HUES64 (cell line): Measurements from ENCODE around the gene CDH13.

Experiments
- H3K27ac ChIP-seq: 2 replicates; pipeline ENCODE4 v1.7.0; 2013; ENCODE audit warnings: low read depth, low read length, inconsistent platforms
- H3K27me3 ChIP-seq: 2 replicates; pipeline ENCODE4 v1.6.1; 2013; ENCODE audit warnings: mild to moderate bottlenecking, low read length; ENCODE audit not compliant: insufficient read depth
- H3K36me3 ChIP-seq: 2 replicates; pipeline ENCODE4 v1.6.1; 2013; ENCODE audit warnings: mild to moderate bottlenecking, low read length; ENCODE audit not compliant: insufficient read depth
- H3K4me1 ChIP-seq: 2 replicates; pipeline ENCODE4 v1.6.1; 2013; ENCODE audit warnings: mild to moderate bottlenecking, low read length, moderate library complexity; ENCODE audit not compliant: insufficient read depth
- H3K4me3 ChIP-seq: 2 replicates; pipeline ENCODE4 v1.5.1; 2013; ENCODE audit warnings: mild to moderate bottlenecking, low read length, moderate library complexity
- H3K9ac ChIP-seq: 2 replicates; pipeline ENCODE4 v1.6.1; 2013; ENCODE audit warnings: mild to moderate bottlenecking, low read depth, low read length
- H3K9me3 ChIP-seq: 2 replicates; pipeline ENCODE4 v1.6.1; 2013; ENCODE audit warnings: low read depth, low read length; ENCODE audit not compliant: insufficient read depth
- WGBS: fragments of 150-250, 120-280 bp; methylation state at CpG from one replicate; pipeline ENCODE4 v1.1.7; 2013; ENCODE audit warnings: missing lambda C conversion rate; 5-methylcytosine and 5-hydroxymethylcytosine counted together

Gene CDH13

DNA sequence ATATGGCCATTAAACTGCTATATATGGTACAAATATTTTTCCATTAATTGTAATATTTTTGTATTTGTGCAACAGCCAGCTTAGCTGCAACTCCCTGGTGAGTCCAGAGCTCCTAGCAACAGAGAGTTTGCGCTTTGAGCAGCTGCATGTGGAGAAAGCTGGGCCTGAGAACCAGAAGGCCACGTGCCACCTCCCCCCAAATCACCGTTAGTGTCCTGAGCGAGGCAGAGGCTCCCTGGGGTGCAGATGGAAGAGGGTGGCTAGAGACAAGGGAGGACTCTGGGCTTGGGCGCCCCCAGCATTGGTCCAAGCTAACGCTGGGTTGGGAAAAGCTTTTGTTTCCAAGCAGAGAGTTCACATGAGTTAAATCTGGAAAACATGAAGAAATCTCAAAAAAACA, 1222.7 kb downstream of the CDH13 start:
- WGBS: 75% methylated on average over 6 of the region's 6 CpGs
- Histone ChIP-seq H3K4me1 (peaks cover 25% of the 10 kb centered on the region), H3K9me3 (no peaks in the 10 kb centered on the region), H3K27me3 (no peaks in the 10 kb centered on the region), H3K36me3 (no peaks in the 10 kb centered on the region), H3K27ac (no peak overlapping the region), H3K9ac (no peak overlapping the region), H3K4me3 (no peak overlapping the region)
